Daoy (cell line): Measurements from ENCODE around the gene TRIM72. TPM values are rescaled to one million over a fixed set of nuclear protein-coding genes. Genes with fewer than 3 reads are reported as not detected.
"Not testable (repeated sequence)": the region's sequence is repeated elsewhere in the genome, so short reads cannot be mapped to it uniquely, and the experiment has no call there.

ENCODE experiments used
- DNase-seq: peaks from one replicate; pipeline ENCODE4 v3.0.0-alpha.2; 2015; ENCODE audit warnings: low read depth
- total RNA-seq: library from RNA; depleted of rRNA; stranded (reverse); fragments of >200 nt; shearing (Covaris generic); gene quantifications from 2 replicates; pipeline ENCODE4 v1.2.3, GENCODE V29; 2014

The TRIM72 gene
- total RNA-seq, 1 experiment from 2014 or later = not detected

- no peak for DNase-seq
Observed at GRCh38 chr16:31256466-31256865, 42.5 kb downstream of the TRIM72 start.

DNA sequence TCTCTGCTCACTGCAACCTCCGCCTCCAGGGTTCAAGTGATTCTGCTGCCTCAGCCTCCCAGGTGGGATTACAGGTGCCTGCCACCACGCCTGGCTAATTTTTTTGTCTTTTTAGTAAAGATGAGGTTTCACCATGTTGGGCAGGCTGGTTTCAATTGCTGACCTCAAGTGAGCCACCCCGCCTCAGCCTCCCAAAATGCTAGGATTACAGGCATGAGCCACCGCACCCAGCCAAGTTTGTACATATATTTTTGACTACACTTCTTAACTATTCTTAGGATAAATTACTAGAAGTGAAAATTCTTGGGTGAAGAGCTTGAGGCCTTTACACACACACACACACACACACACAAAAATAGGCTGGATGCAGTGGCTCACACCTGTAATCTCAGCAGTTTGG is 44.4 kb downstream of the TRIM72 start:
- no peak for DNase-seq

GRCh38 chr16:31260136-31260931 is 46.4 kb downstream of the TRIM72 start:
- no peak for DNase-seq

- no peak for DNase-seq
Observed at GRCh38 chr16:31262084-31262483, 48.2 kb downstream of the TRIM72 start.

DNA sequence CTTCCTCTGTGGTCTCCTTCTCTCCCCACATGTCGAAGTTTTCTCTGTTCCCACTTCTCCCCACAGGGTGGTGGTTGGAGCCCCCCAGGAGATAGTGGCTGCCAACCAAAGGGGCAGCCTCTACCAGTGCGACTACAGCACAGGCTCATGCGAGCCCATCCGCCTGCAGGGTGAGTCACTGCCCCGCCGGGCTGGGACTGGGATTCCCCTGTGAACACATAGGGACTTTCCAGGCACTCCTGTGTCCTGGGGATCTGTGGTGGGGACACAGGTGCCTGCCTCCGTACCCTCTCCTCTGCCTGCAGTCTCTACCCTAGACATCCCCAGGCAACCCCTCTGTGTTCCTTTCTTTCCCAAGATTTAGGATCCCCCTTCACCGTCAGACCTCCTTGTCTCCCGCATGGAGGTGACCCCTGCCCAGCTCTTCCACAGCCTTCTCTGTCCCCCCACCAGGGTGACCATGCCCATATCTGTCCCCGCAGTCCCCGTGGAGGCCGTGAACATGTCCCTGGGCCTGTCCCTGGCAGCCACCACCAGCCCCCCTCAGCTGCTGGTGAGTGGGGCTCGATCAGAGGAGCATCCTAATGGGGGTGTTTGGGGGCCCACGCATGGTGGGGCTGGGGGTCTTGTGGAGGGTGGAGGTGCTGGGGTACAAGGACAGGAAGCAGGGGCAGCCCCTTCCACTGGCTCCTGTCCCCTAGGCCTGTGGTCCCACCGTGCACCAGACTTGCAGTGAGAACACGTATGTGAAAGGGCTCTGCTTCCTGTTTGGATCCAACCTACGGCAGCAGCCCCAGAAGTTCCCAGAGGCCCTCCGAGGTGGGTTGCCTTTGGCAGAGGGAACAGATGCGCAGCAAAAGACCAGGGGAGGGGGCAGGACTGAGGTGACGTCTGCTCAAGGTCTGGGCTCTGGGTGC is 51.7 kb downstream of the TRIM72 start:
- peak; percentile 82 for DNase-seq

DNA sequence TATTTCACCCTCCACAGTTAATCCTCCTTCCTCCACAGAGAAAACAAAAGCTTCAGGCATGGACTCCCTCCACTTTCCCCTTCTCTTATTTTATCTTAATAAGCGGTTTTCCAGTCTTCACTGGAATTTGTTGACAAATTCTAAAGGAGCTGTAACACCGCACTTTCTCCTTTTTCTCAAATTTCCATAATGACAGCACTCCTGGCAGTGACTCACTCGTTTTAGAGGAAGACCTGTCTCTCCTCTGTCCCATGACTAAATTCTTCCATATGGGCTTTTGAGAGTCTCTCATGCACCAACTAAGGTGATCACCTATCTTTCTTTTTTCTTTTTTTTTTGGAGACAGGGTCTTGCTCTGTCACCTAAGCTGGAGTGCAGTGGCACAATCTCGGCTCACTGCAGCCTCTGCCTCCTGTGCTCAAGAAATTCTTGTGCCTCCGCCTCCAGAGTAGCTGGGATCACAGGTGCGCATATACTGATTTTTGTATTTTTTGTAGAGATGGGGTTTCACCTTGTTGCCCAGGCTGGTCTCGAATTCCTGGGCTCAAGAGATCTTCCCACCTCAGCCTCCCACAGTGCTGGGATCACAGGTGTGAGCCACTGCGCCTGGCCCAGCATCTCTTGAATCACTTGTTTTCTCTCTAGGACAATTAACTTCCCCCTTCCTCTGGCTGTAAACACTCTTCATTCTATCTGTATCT is 53.6 kb downstream of the TRIM72 start:
- peak; percentile 67 for DNase-seq

DNA sequence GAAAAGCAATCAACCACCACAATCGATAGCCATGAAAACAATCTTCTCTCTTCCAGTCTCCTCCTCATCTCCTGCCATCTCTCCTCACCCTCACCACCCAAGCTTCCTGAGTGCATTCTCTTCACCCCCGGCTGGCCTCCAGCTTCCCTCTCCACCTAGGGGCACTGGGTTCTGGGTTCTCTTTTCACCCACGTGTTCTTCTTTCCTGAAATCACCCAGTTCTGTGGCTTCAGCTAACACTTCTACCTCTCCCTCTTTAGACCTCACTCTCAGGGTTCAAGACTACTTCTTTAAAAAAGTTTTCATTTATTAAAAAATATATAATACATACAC is 54.1 kb downstream of the TRIM72 start:
- no peak for DNase-seq

DNA sequence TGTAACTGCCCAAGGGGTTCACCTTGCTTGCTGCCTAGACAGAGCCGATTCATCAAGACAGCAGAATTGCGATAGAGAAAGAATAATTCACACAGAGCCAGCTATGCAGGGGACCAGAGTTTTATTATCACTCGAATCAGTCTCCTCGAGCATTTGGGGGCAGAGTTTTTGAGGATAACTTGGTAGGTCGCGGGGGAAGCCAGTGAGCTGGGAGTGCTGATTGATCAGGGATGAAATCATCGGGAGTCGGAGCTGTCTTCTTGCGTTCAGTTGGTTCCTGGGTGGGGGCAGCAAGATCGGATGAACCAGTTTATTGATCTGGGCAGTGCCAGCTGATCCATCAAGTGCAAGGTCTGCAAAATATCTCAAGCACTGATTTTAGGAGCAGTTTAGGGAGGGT is 55.0 kb downstream of the TRIM72 start:
- no peak for DNase-seq

GRCh38 chr16:31269541-31269940 is 55.6 kb downstream of the TRIM72 start:
- DNase-seq = no peak

GRCh38 chr16:31269973-31270372 is 56.1 kb downstream of the TRIM72 start:
- DNase-seq = not testable (repeated sequence)

DNA sequence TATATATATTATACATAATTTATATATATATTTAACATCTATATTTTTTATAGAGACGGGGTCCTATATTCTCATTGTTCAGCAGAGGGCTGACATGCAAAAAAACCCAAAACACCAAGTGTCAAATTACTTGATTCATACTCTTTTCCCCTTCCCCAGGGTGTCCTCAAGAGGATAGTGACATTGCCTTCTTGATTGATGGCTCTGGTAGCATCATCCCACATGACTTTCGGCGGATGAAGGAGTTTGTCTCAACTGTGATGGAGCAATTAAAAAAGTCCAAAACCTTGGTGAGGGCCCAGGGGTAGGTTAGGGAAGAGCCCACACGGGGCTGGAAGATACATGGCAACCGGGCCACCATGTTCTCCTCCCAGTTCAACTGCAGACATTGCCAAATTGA is 56.9 kb downstream of the TRIM72 start:
- DNase-seq = no peak

DNA sequence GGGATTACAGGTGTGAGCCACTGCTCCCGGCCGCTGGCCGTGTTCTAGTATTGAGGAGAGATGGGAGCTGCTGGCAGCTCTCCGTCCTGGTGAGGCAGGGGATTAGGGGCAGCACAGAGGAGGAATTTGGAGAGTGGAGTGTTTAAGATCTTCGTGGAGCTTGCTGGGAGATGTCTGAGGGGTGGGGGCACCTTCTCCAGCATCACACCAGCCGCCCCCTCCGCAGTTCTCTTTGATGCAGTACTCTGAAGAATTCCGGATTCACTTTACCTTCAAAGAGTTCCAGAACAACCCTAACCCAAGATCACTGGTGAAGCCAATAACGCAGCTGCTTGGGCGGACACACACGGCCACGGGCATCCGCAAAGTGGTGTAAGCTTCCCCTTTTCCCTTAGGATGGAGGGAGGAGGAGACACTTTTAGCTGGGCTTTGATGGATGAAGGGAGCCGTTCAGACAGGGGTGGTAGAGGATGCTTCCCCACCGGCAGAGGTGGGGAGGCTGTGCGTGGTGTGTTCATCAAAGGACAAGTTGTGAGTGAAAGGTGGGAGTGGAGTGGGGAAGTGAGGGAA is 57.8 kb downstream of the TRIM72 start:
- DNase-seq = no peak

DNA sequence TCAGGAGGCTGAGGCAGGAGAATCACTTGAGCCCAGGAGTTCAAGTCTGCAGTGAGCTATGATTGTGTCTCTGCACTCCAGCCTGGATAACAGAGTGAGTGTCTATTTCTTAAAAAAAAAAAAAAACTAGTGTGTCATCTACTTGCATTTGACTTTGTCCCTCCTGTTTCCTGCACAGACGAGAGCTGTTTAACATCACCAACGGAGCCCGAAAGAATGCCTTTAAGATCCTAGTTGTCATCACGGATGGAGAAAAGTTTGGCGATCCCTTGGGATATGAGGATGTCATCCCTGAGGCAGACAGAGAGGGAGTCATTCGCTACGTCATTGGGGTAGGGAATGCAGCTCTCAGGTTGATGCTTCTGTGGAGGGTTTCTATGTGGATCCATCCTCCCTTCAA is 59.3 kb downstream of the TRIM72 start:
- no peak for DNase-seq

GRCh38 chr16:31273676-31274075 is 59.8 kb downstream of the TRIM72 start:
- no peak for DNase-seq

- no peak for DNase-seq
Observed at GRCh38 chr16:31274831-31275816, 61.2 kb downstream of the TRIM72 start.

- DNase-seq = no peak
Observed at GRCh38 chr16:31276600-31276999, 62.7 kb downstream of the TRIM72 start.

DNA sequence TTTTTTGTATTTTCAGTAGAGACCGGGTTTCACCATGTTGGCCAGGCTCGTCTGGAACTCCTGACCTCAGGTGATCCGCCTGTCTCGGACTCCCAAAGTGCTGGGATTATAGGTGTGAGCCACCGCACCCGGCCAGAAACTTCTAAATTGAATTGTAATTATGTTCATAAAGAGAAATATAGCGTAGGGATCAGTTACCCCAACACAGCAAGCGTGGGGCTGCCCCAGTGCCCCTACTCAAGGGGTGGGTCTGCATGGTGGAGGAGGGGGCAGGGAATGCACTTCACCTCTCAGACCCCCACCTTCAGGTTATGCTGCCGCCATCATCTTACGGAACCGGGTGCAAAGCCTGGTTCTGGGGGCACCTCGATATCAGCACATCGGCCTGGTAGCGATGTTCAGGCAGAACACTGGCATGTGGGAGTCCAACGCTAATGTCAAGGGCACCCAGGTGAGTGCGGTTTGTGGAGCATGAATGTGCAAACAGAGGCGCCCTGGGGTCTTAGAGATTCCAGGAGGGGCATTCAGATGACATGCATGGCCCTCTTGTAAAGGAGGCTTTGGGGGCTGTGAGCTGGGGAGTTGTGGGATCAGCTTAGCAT is 63.8 kb downstream of the TRIM72 start:
- DNase-seq = no peak

GRCh38 chr16:31278853-31279252 is 64.9 kb downstream of the TRIM72 start:
- not testable (repeated sequence) for DNase-seq
